ENCODE results near the gene SMARCB1.
A peak's percentile ranks its signal among the peaks of the same experiment; 100 is the strongest.

The SMARCB1 gene

GRCh38 chr22:23847310-23847920, 60.6 kb downstream of the SMARCB1 start:
- H2BK15ac ChIP-seq (ENCODE audit: low read length) = no peak overlapping the region
- no peak overlapping the region for H4K91ac ChIP-seq (ENCODE audit: low read depth, low read length, poor library complexity)
- H2BK120ac ChIP-seq (ENCODE audit: low read depth, low read length) = no peak overlapping the region
- H3K27ac ChIP-seq (replicated peaks; ENCODE audit: low read length) = no peak overlapping the region
- H2AK5ac ChIP-seq (ENCODE audit: low read depth, low read length) = peak overlapping the region; percentile 84
- H3K18ac ChIP-seq (ENCODE audit: low read length) = no peak overlapping the region
- H2AFZ ChIP-seq (ENCODE audit: low read length) = no peak overlapping the region
- H3K79me1 ChIP-seq (ENCODE audit: low read depth, low read length) = no peaks in the 10 kb centered on the region
- peak overlapping the region; percentile 75 for H2BK12ac ChIP-seq (ENCODE audit: low read length)
- no CpG with 5 or more reads among the region's 18 CpGs for WGBS, 2 donors (ENCODE audit: extremely low coverage in 2 of 2, insufficient read length in 2 of 2, insufficient replicate concordance in 1 of 2)
- no peak overlapping the region for H3K23ac ChIP-seq (ENCODE audit: low read depth, low read length, poor library complexity)
- H3K9me3 ChIP-seq (replicated peaks in 1 of 2; ENCODE audit: control insufficient read depth in 2 of 2, insufficient read depth in 1 of 2, low read depth in 1 of 2, low read length in 2 of 2) = no peaks in the 10 kb centered on the region
- H3K4ac ChIP-seq (ENCODE audit: low read length) = no peak overlapping the region
- H3K4me2 ChIP-seq (ENCODE audit: insufficient read depth, low read length, poor library complexity, severe bottlenecking) = no peak overlapping the region
- peaks cover 0 to 4% (median 0%) of the 10 kb centered on the region in 3 experiments for H3K27me3 ChIP-seq (ENCODE audit: control insufficient read depth in 3 of 3, insufficient read depth in 3 of 3, low read depth in 1 of 3, low read length in 3 of 3)
- H3K36me3 ChIP-seq (replicated peaks in 1 of 2; ENCODE audit: control insufficient read depth in 2 of 2, insufficient read depth in 2 of 2, low read length in 2 of 2) = no peaks in the 10 kb centered on the region
- no peak overlapping the region for H3K4me3 ChIP-seq (ENCODE audit: low read length in 2 of 2)
- no peak for DNase-seq (ENCODE audit: low spot score)
- H3K14ac ChIP-seq (ENCODE audit: low read length) = no peak overlapping the region
- peaks cover 17 to 34% of the 10 kb centered on the region in 2 donors for H3K4me1 ChIP-seq (ENCODE audit: control insufficient read depth in 2 of 2, insufficient read depth in 1 of 2, low read depth in 1 of 2, low read length in 2 of 2)
- no peak overlapping the region for H4K8ac ChIP-seq (ENCODE audit: low read depth, low read length)
- H3K9ac ChIP-seq (ENCODE audit: low read depth, low read length, poor library complexity) = peak overlapping the region; percentile 18
- peak overlapping the region; percentile 33 for H2BK5ac ChIP-seq (ENCODE audit: low read length)

GRCh38 chr22:23847991-23848864, 61.5 kb downstream of the SMARCB1 start:
- DNase-seq (ENCODE audit: low spot score) = no peak
- no peak overlapping the region for H2BK120ac ChIP-seq (ENCODE audit: low read depth, low read length)
- no peak overlapping the region for H3K9ac ChIP-seq (ENCODE audit: low read depth, low read length, poor library complexity)
- no peak overlapping the region for H3K4me3 ChIP-seq (ENCODE audit: low read length in 2 of 2)
- H3K9me3 ChIP-seq (replicated peaks in 1 of 2; ENCODE audit: control insufficient read depth in 2 of 2, insufficient read depth in 1 of 2, low read depth in 1 of 2, low read length in 2 of 2) = no peaks in the 10 kb centered on the region
- no peak overlapping the region for H3K23ac ChIP-seq (ENCODE audit: low read depth, low read length, poor library complexity)
- H3K14ac ChIP-seq (ENCODE audit: low read length) = peak overlapping the region; percentile 92
- peak overlapping the region; percentile 74 for H3K18ac ChIP-seq (ENCODE audit: low read length)
- no peak overlapping the region for H3K4me2 ChIP-seq (ENCODE audit: insufficient read depth, low read length, poor library complexity, severe bottlenecking)
- peaks cover 14 to 30% of the 10 kb centered on the region in 2 donors for H3K4me1 ChIP-seq (ENCODE audit: control insufficient read depth in 2 of 2, insufficient read depth in 1 of 2, low read depth in 1 of 2, low read length in 2 of 2)
- H4K8ac ChIP-seq (ENCODE audit: low read depth, low read length) = no peak overlapping the region
- H4K91ac ChIP-seq (ENCODE audit: low read depth, low read length, poor library complexity) = no peak overlapping the region
- peak overlapping the region; percentile 94 for H2BK12ac ChIP-seq (ENCODE audit: low read length)
- peak overlapping the region; percentile 84 for H2AK5ac ChIP-seq (ENCODE audit: low read depth, low read length)
- no peaks in the 10 kb centered on the region for H3K36me3 ChIP-seq (replicated peaks in 1 of 2; ENCODE audit: control insufficient read depth in 2 of 2, insufficient read depth in 2 of 2, low read length in 2 of 2)
- H2BK15ac ChIP-seq (ENCODE audit: low read length) = peak overlapping the region; percentile 95
- no peak overlapping the region for H3K27ac ChIP-seq (replicated peaks; ENCODE audit: low read length)
- no CpG with 5 or more reads among the region's 24 CpGs for WGBS, 2 donors (ENCODE audit: extremely low coverage in 2 of 2, insufficient read length in 2 of 2, insufficient replicate concordance in 1 of 2)
- H2BK5ac ChIP-seq (ENCODE audit: low read length) = peak overlapping the region; percentile 97
- H3K4ac ChIP-seq (ENCODE audit: low read length) = no peak overlapping the region
- H3K79me1 ChIP-seq (ENCODE audit: low read depth, low read length) = no peaks in the 10 kb centered on the region
- peaks cover 0 to 4% (median 0%) of the 10 kb centered on the region in 3 experiments for H3K27me3 ChIP-seq (ENCODE audit: control insufficient read depth in 3 of 3, insufficient read depth in 3 of 3, low read depth in 1 of 3, low read length in 3 of 3)
- peak overlapping the region; percentile 53 for H2AFZ ChIP-seq (ENCODE audit: low read length)

- Histone ChIP-seq H4K91ac (ENCODE audit: low read depth, low read length, poor library complexity) (peak overlapping the region; percentile 31), H3K23ac (ENCODE audit: low read depth, low read length, poor library complexity) (peak overlapping the region; percentile 45), H3K14ac (ENCODE audit: low read length) (peak overlapping the region; percentile 59), H3K27ac (replicated peaks; ENCODE audit: low read length) (no peak overlapping the region), H3K4me1 (ENCODE audit: control insufficient read depth in 2 of 2, insufficient read depth in 1 of 2, low read depth in 1 of 2, low read length in 2 of 2) (peaks cover 14 to 30% of the 10 kb centered on the region in 2 donors), H3K4me2 (ENCODE audit: insufficient read depth, low read length, poor library complexity, severe bottlenecking) (peak overlapping the region; percentile 11), H2BK5ac (ENCODE audit: low read length) (peak overlapping the region; percentile 97), H4K8ac (ENCODE audit: low read depth, low read length) (peak overlapping the region; percentile 96), H3K4ac (ENCODE audit: low read length) (peak overlapping the region; percentile 99), H3K9ac (ENCODE audit: low read depth, low read length, poor library complexity) (no peak overlapping the region), H3K18ac (ENCODE audit: low read length) (peak overlapping the region; percentile 100), H3K36me3 (replicated peaks in 1 of 2; ENCODE audit: control insufficient read depth in 2 of 2, insufficient read depth in 2 of 2, low read length in 2 of 2) (no peaks in the 10 kb centered on the region), H2AK5ac (ENCODE audit: low read depth, low read length) (peak overlapping the region; percentile 84), H2BK120ac (ENCODE audit: low read depth, low read length) (peak overlapping the region; percentile 76), H3K4me3 (ENCODE audit: low read length in 2 of 2) (peak overlapping the region in 1 of 2 donors; percentile 18), H2BK12ac (ENCODE audit: low read length) (peak overlapping the region; percentile 100), H3K27me3 (ENCODE audit: control insufficient read depth in 3 of 3, insufficient read depth in 3 of 3, low read depth in 1 of 3, low read length in 3 of 3) (peaks cover 0 to 4% (median 0%) of the 10 kb centered on the region in 3 experiments), H2BK15ac (ENCODE audit: low read length) (peak overlapping the region; percentile 95), H2AFZ (ENCODE audit: low read length) (peak overlapping the region; percentile 93), H3K79me1 (ENCODE audit: low read depth, low read length) (no peaks in the 10 kb centered on the region), H3K9me3 (replicated peaks in 1 of 2; ENCODE audit: control insufficient read depth in 2 of 2, insufficient read depth in 1 of 2, low read depth in 1 of 2, low read length in 2 of 2) (no peaks in the 10 kb centered on the region)
- peak; percentile 89 for DNase-seq (ENCODE audit: low spot score)
- WGBS, 2 donors (ENCODE audit: extremely low coverage in 2 of 2, insufficient read length in 2 of 2, insufficient replicate concordance in 1 of 2) = no CpG with 5 or more reads among the region's 62 CpGs
These were observed 62.5 kb downstream of the SMARCB1 start for GRCh38 chr22:23849009-23850006.
